HS-5 (cell line): ENCODE results near the gene PLEKHH2.
"Not testable (repeated sequence)": the region's sequence is repeated elsewhere in the genome, so short reads cannot be mapped to it uniquely, and the experiment has no call there.

Experiments used
- DNase-seq: peaks from one replicate; pipeline ENCODE4 v3.0.0-alpha.2; 2012; ENCODE audit warnings: low read depth

PLEKHH2 gene

DNA sequence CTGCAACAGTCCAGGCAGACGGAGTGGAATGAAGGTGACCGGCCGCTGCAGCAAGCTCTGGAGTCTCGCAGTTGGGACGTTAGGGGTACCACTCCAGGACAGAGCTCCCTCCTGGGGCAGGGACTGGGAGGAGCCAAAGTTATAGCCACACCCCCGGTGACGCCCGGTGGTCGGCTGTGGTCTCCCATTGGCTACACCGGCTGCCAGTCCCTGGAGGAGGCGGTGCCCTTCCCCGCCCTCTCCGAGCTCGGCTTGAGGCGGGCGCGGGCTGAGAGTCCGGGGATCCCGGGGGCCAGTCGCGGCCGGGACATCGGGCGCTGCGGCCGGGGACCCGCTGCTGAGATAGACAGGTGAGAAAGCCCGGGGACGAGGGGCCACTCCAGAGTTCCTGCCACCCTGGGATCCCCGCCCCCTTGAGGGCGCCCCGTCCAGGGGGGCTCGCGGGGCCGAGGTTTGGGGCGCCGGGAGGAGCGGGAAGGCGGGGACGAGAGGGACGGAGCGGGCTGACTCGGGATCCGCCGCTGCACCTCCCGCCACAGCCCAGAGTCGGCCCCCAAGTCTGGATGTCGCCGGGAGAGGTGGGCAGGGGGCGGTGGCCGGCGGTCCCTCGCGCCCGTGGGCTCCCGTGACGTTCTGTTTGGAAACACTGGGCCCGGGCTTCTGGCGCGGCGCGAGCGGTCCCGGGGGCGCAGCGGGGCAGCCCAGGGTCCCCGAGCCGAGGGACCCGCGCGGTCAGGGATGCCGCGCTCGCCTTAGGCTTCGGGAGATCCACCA lies at the start of gene PLEKHH2:
TSS of gene PLEKHH2 (plus strand) at position 231 of the 774 bp plus-strand sequence. CDS start 7,414 bp downstream, outside the sequence.
- DNase-seq, result peak; percentile 51

- no peak for DNase-seq
Measured at GRCh38 chr2:43592443-43592842, 44.6 kb upstream of the PLEKHH2 start.

- no peak for DNase-seq
Measured at GRCh38 chr2:43593254-43593653, 43.8 kb upstream of the PLEKHH2 start.

DNA sequence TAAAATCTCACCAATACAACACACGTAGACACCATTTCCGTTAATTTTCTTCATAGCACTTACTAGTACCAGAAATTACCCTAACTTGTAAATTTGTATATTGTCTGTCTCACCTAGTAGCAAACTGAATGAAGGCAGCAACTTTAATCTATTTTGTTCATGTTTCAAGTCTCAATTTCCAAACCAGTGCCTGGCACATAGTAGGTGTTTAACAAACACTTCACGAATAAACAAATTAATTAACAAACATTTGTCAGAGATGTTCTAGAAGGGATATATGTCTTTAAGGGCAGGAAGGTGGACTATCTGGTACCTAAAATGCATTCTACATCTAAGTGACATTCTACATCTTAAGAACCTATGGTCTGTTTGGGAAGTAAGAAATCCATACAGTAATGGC lies 42.2 kb upstream of the PLEKHH2 start:
- no peak for DNase-seq

- DNase-seq, result peak; percentile 95
Measured at GRCh38 chr2:43595603-43596412, 41.3 kb upstream of the PLEKHH2 start, which contains the start of gene THADA. TSS of gene THADA (minus strand) at chr2:43596038. CDS start at chr2:43592392, 3,646 bp downstream.

DNA sequence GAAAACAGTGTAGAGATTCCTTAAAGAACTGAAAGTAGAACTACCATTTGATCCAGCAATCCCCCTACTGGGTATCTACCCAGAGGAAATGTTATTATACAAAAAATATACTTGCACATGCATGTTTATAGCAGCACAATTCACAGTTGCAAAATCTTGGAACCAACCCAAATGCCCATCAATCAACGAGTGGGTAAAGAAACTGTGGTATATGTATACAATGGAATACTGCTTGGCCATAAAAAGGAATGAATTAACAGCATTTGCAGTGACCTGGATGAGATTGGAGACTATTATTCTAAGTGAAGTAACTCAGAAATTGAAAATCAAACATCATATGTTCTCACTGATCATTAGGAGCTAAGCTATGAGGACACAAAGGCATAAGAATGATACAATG lies 36.5 kb upstream of the PLEKHH2 start:
- DNase-seq, result not testable (repeated sequence)

DNA sequence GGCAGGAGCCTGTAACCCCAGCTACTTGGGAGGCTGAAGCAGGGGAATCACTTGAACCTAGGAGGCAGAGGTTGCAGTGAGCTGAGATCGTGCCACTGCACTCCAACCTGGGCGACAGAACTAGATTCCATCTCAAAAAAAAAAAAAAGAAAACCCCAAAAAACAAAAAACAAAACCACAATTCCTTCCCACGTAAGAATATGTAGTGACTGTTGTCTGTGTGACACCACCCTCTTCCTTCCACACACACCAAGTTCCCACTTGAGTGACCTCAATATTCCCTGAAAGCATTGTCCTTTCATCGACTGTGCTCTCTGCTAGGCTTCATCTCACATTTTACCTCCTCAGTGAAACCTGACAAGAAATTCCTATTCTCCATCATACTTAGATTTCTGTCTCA lies 32.4 kb upstream of the PLEKHH2 start:
- DNase-seq, result no peak

DNA sequence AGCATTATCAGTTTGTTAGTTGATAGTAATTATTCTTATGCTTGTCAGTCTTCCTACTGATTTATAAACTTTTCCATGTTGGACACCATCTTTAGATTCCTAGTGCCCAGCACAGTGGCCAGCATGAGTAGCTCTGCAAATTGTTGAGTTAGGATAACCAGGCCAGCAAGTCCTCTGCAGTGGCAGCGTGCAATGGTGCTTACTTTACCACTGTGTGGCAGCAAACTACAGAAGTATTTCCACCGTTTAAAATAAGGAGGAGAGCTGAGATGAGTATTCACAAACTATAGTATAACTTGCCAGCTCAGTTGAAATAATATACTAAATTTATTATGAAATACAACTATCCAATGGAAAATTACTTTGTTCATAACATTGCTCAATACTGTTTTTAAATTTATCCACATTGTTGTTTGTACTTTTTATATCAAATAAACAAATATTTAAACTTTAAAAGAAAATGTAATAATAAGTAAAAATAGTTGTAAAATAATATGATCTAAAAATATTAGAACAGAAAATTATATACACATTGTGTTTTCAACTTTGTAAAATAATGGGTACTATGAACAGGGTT lies 31.9 kb upstream of the PLEKHH2 start:
- no peak for DNase-seq

DNA sequence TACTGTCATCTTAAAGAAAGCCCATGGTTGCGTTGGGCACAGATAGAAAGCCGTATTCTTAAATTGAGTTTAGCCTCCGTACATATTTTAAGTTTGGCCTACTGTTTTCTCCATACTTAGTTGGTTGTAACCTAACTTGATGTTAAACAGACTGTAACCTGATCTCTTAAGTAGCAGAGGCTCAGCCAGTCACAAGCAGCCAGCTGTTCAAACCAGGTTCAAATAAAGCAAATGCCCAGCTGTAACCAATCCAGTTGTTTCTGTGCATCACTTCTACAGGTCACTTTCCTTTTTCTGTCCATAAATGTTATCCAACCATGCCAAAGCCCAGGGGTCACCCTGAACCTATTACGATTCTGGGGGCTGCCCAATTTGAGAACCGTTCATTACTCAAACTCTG lies 31.2 kb upstream of the PLEKHH2 start:
- no peak for DNase-seq

DNA sequence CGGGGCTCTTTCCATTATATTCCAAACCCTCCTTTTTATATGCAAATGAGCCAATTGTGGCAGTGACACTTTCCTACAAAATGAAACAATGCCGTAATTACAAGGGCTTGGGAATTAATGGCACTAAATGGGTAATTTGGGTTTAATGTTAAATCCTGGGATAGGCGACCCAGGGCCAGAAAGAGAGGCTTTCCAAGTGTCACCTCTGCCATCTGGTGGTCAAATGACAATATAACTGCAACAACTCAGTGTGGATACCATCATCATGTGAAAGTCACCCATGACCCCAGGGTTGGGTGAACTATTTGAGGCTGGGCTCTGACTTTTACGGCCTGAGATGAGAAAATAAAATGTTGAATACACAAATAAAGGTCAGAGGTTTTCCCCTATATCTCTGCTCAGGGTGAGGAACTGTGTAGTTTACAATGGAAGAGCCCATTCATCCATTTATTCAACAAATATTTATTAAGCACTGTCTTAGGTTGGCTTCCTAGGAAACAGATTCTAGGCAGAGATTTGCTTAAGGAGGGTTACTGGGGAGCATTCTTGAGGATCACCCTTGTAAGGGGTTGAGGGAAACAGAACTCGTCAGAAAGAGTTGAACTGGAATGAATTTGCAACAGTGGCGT lies 27.7 kb upstream of the PLEKHH2 start:
- no peak for DNase-seq

GRCh38 chr2:43610361-43610760 lies 26.7 kb upstream of the PLEKHH2 start:
- no peak for DNase-seq

DNA sequence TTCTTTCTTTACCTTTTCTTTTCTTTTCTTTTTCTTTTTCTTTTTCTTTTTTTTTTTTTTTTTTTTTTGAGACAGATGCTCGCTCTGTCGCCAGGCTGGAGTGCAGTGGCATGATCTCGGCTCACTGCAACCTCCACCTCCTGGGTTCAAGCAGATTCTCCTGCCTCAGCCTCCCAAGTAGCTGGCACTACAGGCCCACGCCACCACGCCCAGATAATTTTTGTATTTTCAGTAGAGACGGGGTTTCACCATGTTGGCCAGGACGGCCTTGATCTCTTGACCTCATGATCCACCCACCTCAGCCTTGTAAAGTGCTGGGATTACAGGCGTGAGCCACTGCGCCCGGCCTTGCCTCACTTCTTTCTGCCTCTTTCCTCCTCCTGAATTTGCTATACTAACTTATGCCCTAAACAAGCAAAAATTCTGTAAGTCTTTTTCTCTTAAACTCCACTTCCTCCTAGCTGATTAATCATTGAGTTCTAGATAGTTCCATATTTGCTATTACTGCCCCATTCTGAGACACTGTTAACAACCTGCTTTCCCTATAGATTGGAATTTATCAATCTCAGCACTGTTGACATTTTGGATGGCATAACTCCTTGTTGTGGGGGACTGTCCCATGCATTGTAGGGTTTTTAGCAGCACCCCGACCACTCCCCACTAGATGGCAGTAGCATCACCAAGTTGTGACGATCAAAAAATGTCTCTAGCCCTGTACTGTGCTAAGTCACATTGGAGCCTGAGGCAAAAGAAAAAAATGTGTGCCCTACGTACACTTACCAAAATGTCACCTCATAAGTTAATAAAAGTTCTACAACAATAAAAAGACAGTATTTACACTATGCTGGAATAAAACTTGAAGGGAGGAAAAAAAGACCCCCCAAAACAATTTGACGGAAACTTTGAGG lies 24.8 kb upstream of the PLEKHH2 start:
- peak; percentile 20 for DNase-seq

DNA sequence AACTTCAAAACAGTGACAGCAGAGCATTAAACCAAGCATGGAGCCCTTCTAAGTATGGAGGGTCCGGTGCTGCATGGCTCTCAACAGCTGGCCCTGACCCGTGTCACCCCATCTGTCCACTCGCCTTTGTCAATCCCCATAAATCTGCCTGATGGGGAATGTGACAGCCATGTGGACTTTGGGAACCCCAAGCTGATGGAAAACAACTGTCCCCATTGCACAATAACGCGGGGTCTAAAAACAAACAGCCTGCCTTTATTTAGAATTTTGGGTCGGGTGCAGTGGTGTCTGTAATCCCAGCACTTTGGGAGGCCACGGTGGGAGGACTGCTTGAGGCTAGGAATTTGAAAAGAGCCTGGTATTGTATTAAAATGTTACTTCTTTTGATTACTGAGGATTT lies 24.1 kb upstream of the PLEKHH2 start:
- DNase-seq, result no peak

DNA sequence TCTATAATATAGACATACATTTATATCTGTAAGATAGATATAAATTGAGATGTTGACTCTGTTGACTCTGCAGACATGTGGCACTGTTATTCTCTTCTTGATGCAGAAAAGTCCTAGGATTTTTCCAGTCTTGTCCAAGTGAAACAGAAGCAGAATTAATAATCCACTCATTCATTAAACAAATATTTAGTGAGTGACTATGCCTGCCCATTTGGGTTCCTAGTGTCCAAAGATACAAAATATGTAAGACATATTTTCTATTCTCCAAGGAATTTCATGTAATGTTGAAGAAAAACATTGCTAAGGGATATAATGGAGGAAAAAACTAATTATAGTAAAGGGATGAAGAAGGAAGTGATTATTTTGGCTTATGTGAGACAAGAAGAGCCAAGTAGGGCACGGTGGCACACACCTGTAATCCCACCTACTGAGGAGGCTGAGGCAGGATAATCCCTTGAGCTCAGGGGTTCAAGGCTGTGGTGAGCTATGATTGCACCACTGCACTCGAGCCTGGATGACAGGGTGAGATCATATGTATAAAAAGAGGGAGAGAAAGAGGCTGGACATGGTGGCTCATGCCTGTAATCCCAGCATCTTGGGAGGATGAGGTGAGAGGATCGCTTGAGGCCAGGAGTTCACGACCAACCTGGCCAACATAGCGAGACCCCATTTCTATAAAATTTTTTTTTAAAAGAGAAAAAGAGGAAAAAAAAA lies 19.9 kb upstream of the PLEKHH2 start:
- DNase-seq, result no peak

DNA sequence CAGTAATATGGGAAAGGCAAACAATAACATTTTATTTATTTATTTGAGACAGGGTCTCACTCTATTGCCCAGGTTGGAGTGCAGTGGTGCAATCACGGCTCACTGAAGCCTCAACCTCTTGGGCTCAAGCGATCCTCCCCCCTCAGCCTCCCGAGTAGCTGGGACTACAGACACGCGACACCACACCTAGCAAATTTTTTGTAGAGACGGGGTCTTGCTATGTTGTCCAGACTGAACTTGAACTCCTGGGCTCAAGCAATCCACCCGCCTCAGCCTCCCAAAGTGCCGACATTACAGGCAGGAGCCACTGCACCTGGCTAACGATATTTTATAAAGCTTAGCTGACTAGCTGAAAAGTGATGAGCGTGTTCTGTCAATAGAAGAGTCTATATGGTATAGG lies 17.5 kb upstream of the PLEKHH2 start:
- no peak for DNase-seq

DNA sequence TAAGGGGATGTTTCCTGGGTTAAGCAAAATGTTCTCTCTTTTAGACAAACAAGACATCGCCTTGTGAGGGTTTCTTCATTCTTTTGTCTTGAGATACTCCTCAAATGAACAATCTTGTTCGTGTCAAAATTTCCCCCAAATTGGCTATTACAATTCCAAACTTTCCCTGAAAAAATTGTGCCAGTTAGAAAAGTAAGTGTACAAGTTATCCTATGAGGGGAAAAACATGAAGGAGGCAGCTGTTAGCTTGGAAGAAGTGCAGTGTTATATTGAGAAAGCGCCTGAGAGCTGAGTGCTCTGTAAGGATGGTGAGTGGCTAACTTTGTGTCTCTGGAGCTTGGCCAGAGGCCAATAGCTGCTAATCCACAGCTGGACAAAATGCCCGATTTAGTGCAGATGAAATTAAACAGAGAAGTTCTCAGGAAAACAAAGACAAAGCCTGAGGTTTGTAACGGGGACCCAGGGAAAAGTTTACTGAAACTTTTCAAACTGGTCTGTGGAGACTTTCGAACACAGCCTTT lies 14.1 kb upstream of the PLEKHH2 start:
- no peak for DNase-seq

DNA sequence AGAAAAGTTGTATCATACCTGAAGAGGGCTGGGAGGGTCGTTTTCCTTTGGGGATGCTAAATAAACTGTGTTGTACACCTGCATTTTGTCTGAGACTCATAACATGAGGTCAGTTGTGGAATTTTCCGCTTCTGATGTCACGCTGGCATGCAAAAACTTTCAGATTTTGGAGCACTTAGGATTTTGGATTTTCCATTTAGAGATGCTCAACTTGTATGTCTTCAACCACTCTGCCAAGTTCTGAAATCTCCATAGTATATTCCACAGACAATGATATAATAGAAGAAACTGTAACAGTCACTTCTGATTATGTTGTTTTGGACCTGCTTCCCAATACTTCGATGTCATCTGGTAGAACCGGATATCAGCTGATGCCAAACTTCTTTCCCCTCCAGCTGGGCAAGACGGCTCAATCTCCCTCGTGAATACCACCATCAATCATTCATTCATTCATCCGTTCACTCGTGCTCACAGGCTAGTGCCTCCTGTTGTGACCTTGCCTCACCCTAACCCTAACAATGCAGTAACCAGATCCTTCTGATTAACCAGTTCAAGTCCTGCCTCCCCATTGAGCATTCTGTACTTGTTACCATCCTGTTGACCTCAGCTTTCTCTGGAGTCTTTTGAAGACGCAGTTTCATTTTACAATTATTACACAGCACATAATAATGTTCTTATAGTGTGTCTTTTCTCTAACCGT lies 5.3 kb upstream of the PLEKHH2 start:
- DNase-seq, result no peak

DNA sequence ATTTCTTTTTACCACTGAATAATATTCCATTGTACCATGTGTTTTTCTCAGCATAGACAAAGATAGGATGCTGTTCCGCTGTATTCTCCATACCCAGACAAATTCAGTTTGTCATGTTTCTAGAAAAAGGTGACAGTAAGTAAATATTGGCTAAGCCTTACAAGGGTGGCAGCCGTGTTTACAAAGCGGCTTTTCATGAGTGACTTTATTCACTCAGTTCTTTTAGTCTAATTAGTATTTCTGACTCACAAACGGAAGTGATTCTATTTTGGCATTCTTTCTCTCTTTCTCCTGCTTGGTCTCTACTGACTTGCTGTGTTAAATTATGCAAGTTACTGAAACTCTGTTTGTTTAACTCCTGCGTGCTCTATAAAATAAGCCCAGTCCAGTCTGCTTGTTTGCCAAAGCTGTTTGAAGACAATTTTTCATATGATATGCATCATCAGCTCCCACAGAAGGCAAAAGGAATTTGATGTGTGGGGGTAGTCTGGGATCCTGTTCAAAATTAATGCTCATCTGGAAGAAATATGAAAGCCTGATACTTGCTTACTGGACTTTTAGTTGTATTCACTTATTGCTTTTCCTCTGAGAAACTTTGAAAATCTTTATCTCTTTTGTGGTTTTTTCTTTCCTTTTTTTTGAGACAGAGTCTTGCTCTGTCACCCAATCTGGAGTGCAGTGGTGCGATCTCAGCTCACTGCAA lies 2.3 kb upstream of the PLEKHH2 start:
- DNase-seq, result peak; percentile 37

- not testable (repeated sequence) for DNase-seq
Measured at GRCh38 chr2:43636153-43636552, 907 bp upstream of the PLEKHH2 start.
